ENCODE data around the gene LSMEM2.
"Not testable (repeated sequence)": the region's sequence is repeated elsewhere in the genome, so short reads cannot be mapped to it uniquely, and the experiment has no call there.

LSMEM2 gene

GRCh38 chr3:50298836-50299637 is 20.1 kb downstream of the LSMEM2 start, which contains the start of the genes HYAL3 and NAA80:
Gene HYAL3, minus strand, starts transcription at chr3:50299405. Its CDS starts 3,803 bp downstream, at chr3:50295602.
Gene NAA80, minus strand, starts transcription at chr3:50299405. Its CDS starts 1,942 bp downstream, at chr3:50297463.
- DNase-seq (ENCODE audit: low read depth in 2 of 2): peak; percentile 99

DNA sequence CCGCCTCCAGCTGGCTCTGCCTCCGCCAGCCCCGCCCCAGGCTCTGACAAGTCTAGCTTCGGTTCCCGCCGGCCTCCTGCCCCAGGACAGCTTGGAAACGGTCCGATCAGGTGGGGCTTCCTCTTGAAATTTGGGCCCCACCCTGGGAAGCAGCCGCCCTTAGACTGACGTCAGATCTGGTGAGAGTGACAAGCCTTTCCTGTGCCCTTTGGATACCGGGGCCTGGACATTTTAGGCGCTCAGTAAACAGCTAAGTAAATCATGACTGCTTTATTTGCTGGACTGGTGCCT is 20.7 kb downstream of the LSMEM2 start:
- no peak for DNase-seq (ENCODE audit: low read depth in 2 of 2)

GRCh38 chr3:50299929-50300680 is 21.2 kb downstream of the LSMEM2 start:
- no peak for DNase-seq (ENCODE audit: low read depth in 2 of 2)

DNA sequence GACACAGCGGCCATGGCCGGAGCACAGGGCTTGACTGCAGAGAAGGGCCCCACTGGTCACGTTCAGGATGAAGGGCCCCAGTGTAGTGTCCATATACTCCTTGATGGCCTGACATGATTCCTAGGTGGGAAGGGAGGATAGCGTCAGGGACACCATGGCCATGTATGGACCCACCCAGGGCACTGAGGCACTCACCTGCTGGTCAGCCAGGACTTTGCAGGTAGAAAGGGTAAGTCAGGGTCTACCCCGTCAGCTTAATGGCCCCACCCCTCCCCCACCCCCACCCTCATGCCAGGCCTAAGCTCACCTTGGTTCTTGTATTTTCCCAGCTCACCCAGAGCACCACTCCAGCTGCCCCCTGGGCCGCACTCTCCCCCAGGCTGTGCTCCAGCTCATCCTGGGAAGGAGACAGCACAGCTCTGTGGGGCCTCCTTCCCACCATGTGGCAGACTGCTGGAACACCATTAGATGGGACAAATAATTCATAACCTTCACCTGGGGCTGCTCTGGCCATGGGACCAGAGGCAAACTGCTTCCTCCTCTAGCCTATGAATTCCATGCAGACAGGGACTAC is 21.9 kb downstream of the LSMEM2 start:
- no peak for DNase-seq (ENCODE audit: low read depth in 2 of 2)

DNA sequence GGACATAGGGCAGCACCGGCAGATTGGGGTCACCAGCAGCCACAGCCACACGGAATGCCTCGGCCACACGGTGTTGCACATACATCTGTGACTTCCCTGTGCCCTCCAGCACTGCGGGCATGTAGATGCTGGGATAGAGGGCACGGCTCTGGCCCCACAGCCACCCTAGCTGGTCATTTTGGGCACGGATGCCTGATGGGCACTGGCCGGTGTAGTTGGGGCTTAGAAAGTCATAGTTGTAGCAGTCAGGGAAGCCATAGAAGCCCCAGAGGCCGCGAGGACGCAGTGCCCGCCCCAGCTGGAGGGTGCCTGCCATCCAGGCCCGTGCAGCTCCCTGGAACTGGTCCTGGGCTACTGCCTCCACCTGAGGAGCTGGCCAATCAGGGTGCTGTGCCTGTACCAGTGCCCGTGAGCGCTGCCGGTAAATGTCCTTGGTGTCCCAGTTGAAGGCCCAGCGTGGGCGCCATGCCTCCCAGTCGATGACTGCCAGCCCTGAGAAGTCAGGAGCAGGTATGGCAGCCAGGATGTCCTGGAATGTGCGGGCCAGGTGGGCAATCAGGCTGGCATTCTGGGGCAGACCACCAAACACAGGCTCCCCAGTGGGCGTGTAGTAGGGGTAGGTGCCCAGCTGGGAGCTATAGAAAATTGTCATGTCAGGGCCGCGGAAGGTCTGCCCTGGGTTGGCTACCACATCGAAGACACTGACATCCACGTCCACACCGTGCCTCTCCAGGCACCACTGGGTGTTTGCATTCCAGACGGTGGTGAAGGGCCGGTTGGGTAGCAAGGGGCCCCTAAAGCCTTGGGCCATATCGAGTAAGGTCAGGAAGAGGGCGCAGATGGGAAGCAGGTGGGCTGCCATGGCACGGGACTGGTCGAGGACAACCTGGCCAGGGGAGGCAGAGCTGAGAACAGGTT is 23.5 kb downstream of the LSMEM2 start:
- no peak for DNase-seq (ENCODE audit: low read depth in 2 of 2)

GRCh38 chr3:50303013-50303815 is 24.3 kb downstream of the LSMEM2 start, which contains the start of gene HYAL1:
Gene HYAL1, minus strand, starts transcription at chr3:50303574. Its CDS starts 618 bp downstream, at chr3:50302956.
- DNase-seq (ENCODE audit: low read depth in 2 of 2): no peak

DNA sequence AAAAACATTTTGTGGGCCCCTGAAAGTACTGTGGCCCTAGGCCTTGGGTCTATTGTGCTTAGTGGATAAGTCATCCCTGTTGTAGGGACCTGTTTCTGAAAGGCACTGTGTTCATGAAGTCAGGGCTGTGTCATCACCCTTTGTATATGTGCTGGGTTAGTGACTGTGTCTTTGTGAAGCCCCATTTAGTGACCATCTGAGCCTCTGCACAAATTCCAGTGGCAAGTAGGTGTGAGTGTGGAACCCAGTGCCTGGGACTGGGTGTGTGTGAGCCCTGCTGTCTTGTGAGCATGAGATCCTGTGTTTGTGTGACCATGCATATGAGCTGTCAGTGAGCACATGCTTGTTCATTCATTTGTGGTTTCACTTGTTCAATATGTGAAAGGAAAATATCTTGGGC is 25.7 kb downstream of the LSMEM2 start:
- no peak for DNase-seq (ENCODE audit: low read depth in 2 of 2)

DNA sequence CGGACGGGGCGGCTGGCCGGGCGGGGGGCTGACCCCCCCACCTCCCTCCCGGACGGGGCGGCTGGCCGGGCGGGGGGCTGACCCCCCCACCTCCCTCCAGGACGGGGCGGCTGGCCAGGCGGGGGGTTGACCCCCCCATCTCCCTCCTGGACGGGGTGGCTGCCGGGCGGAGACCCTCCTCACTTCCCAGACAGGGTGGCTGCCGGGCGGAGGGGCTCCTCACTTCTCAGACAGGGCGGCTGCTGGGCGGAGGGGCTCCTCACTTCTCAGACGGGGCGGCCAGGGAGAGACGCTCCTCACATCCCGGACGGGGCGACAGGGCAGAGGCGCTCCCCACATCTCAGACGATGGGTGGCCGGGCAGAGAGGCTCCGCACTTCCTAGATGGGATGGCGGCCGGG is 33.2 kb downstream of the LSMEM2 start:
- DNase-seq (ENCODE audit: low read depth in 2 of 2): not testable (repeated sequence)

DNA sequence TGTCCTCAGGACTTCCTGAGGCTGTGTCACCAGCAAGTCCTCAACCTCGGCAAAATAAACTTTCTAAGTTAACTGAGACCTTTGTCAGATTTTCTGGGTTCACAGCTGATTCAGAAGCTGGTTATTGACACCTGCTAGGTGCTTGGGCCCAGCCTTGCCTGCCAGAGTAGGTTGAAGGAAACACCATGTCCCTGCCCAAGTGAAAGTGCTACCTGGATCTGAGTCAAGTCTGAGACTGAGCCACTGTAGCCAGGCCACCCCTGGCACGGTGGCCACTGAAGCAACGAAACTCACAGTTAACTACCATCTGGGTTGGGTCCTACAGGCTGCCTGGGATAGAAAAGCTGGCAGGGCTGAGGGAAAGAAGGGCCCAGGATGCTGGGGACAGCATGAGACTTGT is 35.5 kb downstream of the LSMEM2 start:
- no peak for DNase-seq (ENCODE audit: low read depth in 2 of 2)

GRCh38 chr3:50314816-50315215 is 35.9 kb downstream of the LSMEM2 start:
- DNase-seq (ENCODE audit: low read depth in 2 of 2): no peak

- DNase-seq (ENCODE audit: low read depth in 2 of 2): peak in 1 of 2 donors; percentile 34
Measured at GRCh38 chr3:50316657-50317242, 37.9 kb downstream of the LSMEM2 start.

DNA sequence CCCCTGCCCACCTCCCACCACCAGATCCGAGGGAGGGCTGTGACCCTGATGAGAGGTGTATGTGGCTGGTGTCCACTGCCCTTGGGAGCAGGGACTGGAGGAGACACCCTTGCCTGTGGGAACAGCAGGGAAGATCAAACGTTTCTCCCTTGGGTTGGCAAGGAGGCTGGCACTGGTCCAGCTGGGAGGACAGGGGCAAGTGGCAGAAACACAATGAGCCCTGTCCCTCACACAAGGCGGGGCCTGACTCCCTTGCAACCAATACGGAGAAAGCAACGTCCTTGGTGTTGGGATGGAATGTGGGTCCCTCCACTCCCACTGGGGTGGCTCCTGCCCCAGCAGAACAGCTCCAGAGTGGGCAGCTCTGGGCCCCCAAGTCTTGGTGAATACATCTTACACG is 38.4 kb downstream of the LSMEM2 start:
- no peak for DNase-seq (ENCODE audit: low read depth in 2 of 2)

DNA sequence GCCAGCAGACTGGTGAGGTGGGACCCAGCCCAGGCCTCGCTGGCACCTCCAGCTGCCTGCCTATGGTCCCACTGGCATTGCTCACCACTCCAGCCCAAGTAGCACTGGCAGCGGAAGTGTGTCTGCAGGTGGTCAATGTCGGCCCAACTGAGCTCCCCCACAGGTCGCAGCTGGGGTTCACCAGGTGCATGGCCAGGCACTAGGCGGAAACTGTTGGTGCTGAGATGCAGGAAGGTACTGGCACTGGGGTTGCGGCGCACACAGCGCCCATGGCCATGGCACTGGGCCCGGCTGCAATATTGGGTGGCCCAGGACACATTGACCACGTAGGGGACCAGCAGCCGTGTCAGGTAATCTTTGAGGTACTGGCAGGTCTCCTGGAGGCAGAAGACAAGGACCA is 39.3 kb downstream of the LSMEM2 start:
- no peak for DNase-seq (ENCODE audit: low read depth in 2 of 2)

- no peak for DNase-seq (ENCODE audit: low read depth in 2 of 2)
Measured at GRCh38 chr3:50318615-50319014, 39.7 kb downstream of the LSMEM2 start.

GRCh38 chr3:50319181-50319893 is 40.5 kb downstream of the LSMEM2 start:
- DNase-seq (ENCODE audit: low read depth in 2 of 2): no peak

GRCh38 chr3:50319894-50320625 is 41.2 kb downstream of the LSMEM2 start:
- DNase-seq (ENCODE audit: low read depth in 2 of 2): no peak

DNA sequence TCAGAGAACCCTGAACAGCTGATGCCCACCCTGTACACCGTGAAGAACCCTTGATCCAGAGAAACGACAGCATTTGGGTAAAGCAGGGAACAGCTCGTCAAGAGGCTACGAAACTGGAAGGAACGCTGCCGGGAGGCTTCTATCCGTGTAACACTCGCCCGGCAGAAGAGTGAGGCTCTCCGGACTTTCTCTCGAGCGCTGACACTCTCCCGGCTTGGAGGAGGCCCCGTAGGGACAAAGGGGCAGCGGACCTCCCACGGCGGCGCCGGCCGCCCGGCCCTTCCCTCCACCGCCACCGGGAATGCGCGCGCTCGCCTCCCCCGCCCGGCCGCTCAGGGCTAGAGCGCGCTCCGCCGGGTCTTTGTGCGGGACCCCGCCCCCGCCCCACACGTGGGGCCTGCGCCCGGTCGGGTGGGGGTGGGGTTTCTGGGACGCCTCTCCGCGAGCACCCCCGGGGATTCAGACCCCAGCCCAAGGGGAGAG is 42.0 kb downstream of the LSMEM2 start:
- peak; percentile 54 to 55 for DNase-seq (ENCODE audit: low read depth in 2 of 2)

GRCh38 chr3:50321336-50322114 is 42.6 kb downstream of the LSMEM2 start:
- peak; percentile 74 to 76 for DNase-seq (ENCODE audit: low read depth in 2 of 2)
